Breast epithelium (tissue), 4 donors: ENCODE measurements around the gene DDX42. TPM values are rescaled to one million over a fixed set of nuclear protein-coding genes. Genes with fewer than 3 reads are reported as not detected.
"Not testable (repeated sequence)": the region's sequence is repeated elsewhere in the genome, so short reads cannot be mapped to it uniquely, and the experiment has no call there.

Source experiments
- DNase-seq, 2 donors: peaks; one replicate each; pipeline ENCODE4 v3.0.0-alpha.2; 2019; ENCODE audit warnings: low spot score in 2 of 2
- H3K27ac ChIP-seq, 2 donors: fragments of 200-600 bp; sonication (generic) in 1 of 2; one replicate each; pipeline ENCODE4 v1.5.1; 2016 to 2019; ENCODE audit warnings: mild to moderate bottlenecking in 1 of 2
- H3K27me3 ChIP-seq, 2 donors: fragments of 200-600 bp; sonication (generic) in 1 of 2; one replicate each; pipeline versions ENCODE4 v1.5.1 to v1.6.0; 2017 to 2019; ENCODE audit warnings: control low read depth in 1 of 2, mild to moderate bottlenecking in 1 of 2
- H3K36me3 ChIP-seq: fragments of 200-600 bp; one replicate; pipeline ENCODE4 v1.5.1; 2019
- H3K4me1 ChIP-seq, 2 donors: fragments of 200-600 bp; sonication (generic); one replicate each; pipeline ENCODE4 v1.5.1; 2016 to 2019; ENCODE audit warnings: control low read depth in 1 of 2
- H3K4me3 ChIP-seq, 3 donors: fragments of 200-600 bp; sonication (generic); 1 replicate in 2 of 3; 2 replicates in 1 of 3; pipeline ENCODE4 v1.5.1; 2016 to 2019; ENCODE audit warnings: mild to moderate bottlenecking in 3 of 3, moderate library complexity in 2 of 3
- H3K9me3 ChIP-seq, 2 donors: fragments of 200-600 bp; sonication (generic) in 1 of 2; one replicate each; pipeline ENCODE4 v1.5.1; 2016 to 2019; ENCODE audit warnings: control low read depth in 1 of 2
- POLR2A ChIP-seq: fragments of 450-650 bp; IDR thresholded peaks from one replicate; pipeline ENCODE4 v1.6.1; 2016; ENCODE audit warnings: antibody characterized with exemption, mild to moderate bottlenecking, moderate library complexity
- POLR2AphosphoS5 ChIP-seq, 3 donors: sonication (generic); formaldehyde crosslinking; IDR thresholded peaks; one replicate each; pipeline ENCODE4 v1.6.1; 2017; ENCODE audit warnings: antibody characterized with exemption in 3 of 3
- intact Hi-C: fragments of 100-400 bp; cut with DNase I; formaldehyde crosslinking; loops from one replicate; pipeline ENCODE4 v1.15.1; 2023; ENCODE audit warnings: low total_unique reads
- total RNA-seq, 3 donors: library from RNA; depleted of rRNA; stranded (reverse); fragments of >200 nt; gene quantifications; one replicate each; pipeline ENCODE4 v1.1.0, GENCODE V29; 2016
- TF ChIP-seq, protein P1 (sequence below), 3 donors: fragments of 450-650 bp; IDR thresholded peaks; one replicate each; pipeline ENCODE4 v1.5.1; 2016 to 2017; ENCODE audit warnings: antibody characterized with exemption in 3 of 3, mild to moderate bottlenecking in 3 of 3, moderate library complexity in 3 of 3

DDX42 gene
- total RNA-seq, 3 donors from 2014 or later = 131 to 139 (median 139) TPM

DNA sequence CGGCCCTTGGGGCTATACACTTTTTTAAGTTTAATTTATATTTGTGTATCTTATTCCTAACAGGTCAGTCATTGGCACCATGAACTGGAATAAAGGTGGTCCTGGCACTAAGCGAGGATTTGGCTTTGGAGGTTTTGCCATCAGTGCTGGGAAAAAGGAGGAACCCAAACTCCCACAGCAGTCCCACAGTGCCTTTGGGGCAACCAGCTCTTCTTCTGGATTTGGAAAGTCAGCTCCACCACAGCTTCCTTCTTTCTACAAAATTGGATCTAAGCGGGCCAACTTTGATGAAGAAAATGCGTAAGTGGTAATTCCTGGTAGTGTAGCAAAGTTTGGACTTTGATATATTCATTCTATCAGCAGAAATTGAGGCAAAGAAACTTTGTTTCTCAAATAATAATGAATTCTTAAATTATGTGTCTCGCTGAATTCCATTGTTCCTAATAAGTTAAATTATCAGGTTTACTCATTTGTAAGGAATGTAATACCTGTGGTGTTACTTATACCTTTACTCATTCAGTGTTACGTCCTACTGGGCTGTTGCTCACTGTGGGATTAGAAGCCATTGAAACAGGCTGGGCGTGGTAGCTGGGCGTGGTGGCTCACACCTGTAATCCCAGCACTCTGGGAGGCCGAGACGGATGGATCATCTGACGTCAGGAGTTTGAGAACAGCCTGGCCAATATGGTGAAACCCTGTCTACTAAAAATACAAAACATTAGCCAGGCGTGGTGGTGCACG lies 13.2 kb downstream of the DDX42 start:
- H3K4me3 ChIP-seq = no peak overlapping the region
- H3K36me3 ChIP-seq = no peaks in the 10 kb centered on the region
- TF ChIP-seq, protein P1, sequence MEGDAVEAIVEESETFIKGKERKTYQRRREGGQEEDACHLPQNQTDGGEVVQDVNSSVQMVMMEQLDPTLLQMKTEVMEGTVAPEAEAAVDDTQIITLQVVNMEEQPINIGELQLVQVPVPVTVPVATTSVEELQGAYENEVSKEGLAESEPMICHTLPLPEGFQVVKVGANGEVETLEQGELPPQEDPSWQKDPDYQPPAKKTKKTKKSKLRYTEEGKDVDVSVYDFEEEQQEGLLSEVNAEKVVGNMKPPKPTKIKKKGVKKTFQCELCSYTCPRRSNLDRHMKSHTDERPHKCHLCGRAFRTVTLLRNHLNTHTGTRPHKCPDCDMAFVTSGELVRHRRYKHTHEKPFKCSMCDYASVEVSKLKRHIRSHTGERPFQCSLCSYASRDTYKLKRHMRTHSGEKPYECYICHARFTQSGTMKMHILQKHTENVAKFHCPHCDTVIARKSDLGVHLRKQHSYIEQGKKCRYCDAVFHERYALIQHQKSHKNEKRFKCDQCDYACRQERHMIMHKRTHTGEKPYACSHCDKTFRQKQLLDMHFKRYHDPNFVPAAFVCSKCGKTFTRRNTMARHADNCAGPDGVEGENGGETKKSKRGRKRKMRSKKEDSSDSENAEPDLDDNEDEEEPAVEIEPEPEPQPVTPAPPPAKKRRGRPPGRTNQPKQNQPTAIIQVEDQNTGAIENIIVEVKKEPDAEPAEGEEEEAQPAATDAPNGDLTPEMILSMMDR (IDR thresholded peaks at IDR 0.05) = no peak
- TF ChIP-seq POLR2AphosphoS5 (IDR thresholded peaks at IDR 0.05) = no peak
- H3K9me3 ChIP-seq = no peaks in the 10 kb centered on the region
- intact Hi-C loops = no loop called here
- H3K27me3 ChIP-seq = no peaks in the 10 kb centered on the region
- H3K27ac ChIP-seq = no peak overlapping the region
- H3K4me1 ChIP-seq = no peaks in the 10 kb centered on the region
- no peak for DNase-seq

DNA sequence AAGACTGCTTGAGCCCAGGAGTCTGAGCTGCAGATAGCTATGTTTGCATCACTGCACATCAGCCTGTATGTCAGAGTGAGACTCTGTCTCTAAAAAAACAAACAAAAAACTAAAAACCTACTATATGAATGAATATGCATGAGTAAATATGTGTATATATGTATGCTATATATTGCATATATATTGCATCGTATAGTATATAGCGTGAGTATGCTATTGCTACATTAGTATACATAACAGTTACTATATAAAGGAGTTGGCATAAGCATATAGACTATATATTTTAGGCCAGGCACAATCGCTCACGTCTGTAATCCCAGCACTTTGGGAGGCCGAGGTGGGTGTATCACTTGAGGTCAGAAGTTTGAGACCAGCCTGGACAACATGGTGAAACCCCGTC lies 16.1 kb downstream of the DDX42 start:
- H3K36me3 ChIP-seq = no peaks in the 10 kb centered on the region

DNA sequence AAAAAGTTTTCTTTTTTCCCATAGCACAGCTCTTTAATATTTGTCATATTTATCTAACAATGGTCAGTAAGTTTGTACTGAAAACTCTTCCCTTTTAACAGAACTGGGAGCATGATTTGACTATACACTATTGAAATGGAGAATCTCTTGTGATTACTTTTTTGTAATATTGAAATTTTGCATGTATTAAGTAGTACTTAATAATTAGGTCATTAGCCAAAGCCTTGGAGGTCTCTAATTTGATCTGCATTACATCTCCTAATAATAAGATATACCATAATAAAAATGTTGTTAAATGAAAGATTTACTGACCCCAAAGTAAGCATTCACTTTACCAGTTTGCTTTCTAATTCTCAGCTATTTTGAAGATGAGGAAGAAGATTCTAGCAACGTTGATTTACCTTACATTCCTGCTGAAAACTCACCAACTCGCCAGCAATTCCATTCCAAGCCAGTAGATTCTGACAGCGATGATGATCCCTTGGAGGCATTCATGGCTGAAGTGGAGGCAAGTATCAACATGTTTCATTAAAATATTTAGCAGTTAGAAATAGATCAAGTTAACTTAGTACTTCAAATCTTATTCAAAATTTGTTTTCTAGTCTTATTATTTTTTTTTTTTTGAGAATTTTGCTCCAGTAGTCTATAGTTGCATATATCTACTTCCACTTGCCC lies 18.2 kb downstream of the DDX42 start:
- Histone ChIP-seq H3K9me3 (no peaks in the 10 kb centered on the region), H3K4me3 (no peak overlapping the region), H3K27ac (no peak overlapping the region), H3K27me3 (no peaks in the 10 kb centered on the region), H3K36me3 (no peaks in the 10 kb centered on the region), H3K4me1 (no peaks in the 10 kb centered on the region)
- intact Hi-C loops = no loop called here
- TF ChIP-seq POLR2AphosphoS5 (IDR thresholded peaks at IDR 0.05) (no peak), POLR2A (no peak)
- TF ChIP-seq, protein P1 (IDR thresholded peaks at IDR 0.05) = no peak
- no peak for DNase-seq

More for the DNA sequence above, 16.1 kb downstream of the DDX42 start:
- Histone ChIP-seq H3K27ac (no peak overlapping the region), H3K4me3 (no peak overlapping the region), H3K27me3 (no peaks in the 10 kb centered on the region), H3K9me3 (no peaks in the 10 kb centered on the region), H3K4me1 (no peaks in the 10 kb centered on the region)
- intact Hi-C loops = no loop called here
- TF ChIP-seq, protein P1 (IDR thresholded peaks at IDR 0.05) = no peak
- no peak for DNase-seq

DNA sequence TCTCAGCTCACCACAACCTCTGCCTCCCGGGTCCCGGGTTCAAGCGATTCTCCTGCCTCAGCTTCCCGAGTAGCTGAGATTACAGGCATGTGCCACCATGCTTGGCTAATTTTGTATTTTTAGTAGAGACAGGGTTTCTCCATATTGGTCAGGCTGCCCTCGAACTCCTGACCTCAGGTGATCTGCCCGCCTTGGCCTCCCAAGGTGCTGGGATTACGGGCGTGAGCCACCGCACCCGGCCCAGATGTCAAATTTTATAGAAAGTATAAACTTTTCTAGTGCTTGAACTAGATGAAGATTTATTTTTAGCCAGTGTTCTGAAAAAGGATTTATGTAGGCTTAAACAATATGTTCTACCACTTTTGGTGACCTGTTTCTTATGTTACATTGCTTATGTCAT lies 22.4 kb downstream of the DDX42 start:
- H3K36me3 ChIP-seq, intact Hi-C loops: not testable (repeated sequence)

DNA sequence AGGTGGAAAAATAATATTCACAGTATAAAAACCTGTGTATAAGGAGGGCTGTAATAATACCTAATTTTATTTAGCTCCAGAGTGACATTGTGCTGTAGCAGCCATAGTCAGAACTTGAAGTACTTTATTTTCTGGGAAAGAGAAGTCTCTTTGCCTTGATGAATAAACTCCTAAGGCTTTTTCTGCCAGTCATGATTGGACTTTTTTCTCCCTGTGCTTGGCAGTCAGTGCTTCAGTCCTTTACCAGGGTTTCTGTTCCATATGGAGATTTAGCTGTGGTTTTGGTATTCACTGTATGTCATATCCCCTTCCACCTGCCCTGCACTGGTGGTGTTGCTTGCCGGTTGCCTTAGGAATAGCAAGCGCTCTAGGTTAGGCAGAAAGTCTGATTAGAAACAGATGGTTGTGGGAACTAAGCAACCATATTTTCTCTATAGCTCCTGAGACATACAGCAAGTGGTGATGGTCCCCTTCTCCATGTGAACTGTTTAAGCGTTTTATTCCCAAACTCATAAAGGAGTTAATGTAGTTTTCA lies 24.7 kb downstream of the DDX42 start:
- no peaks in the 10 kb centered on the region for H3K27me3 ChIP-seq
- no peak overlapping the region for H3K27ac ChIP-seq
- no peaks in the 10 kb centered on the region for H3K9me3 ChIP-seq
- no peak for DNase-seq
- no peak for TF ChIP-seq POLR2AphosphoS5 (IDR thresholded peaks at IDR 0.05)
- TF ChIP-seq POLR2A = no peak
- TF ChIP-seq, protein P1 (IDR thresholded peaks at IDR 0.05) = no peak
- intact Hi-C loops = no loop called here
- peaks cover 7% of the 10 kb centered on the region for H3K36me3 ChIP-seq
- H3K4me3 ChIP-seq = no peak overlapping the region
- no peaks in the 10 kb centered on the region for H3K4me1 ChIP-seq

More for the DNA sequence above, 22.4 kb downstream of the DDX42 start:
- H3K4me3 ChIP-seq, H3K9me3 ChIP-seq, H3K4me1 ChIP-seq, H3K27me3 ChIP-seq, H3K27ac ChIP-seq, DNase-seq: not testable (repeated sequence)
